GM21717 (cell line): ENCODE results near the gene MFSD6.
"Not testable (repeated sequence)": the region's sequence is repeated elsewhere in the genome, so short reads cannot be mapped to it uniquely, and the experiment has no call there.

ENCODE experiments used
- ATAC-seq: cut with Tn5 transposase; IDR thresholded peaks from one replicate; pipeline ENCODE4 v1.9.1; 2021; ENCODE audit warnings: mild to moderate bottlenecking, moderate library complexity; ENCODE audit not compliant: unreplicated experiment

Gene MFSD6

DNA sequence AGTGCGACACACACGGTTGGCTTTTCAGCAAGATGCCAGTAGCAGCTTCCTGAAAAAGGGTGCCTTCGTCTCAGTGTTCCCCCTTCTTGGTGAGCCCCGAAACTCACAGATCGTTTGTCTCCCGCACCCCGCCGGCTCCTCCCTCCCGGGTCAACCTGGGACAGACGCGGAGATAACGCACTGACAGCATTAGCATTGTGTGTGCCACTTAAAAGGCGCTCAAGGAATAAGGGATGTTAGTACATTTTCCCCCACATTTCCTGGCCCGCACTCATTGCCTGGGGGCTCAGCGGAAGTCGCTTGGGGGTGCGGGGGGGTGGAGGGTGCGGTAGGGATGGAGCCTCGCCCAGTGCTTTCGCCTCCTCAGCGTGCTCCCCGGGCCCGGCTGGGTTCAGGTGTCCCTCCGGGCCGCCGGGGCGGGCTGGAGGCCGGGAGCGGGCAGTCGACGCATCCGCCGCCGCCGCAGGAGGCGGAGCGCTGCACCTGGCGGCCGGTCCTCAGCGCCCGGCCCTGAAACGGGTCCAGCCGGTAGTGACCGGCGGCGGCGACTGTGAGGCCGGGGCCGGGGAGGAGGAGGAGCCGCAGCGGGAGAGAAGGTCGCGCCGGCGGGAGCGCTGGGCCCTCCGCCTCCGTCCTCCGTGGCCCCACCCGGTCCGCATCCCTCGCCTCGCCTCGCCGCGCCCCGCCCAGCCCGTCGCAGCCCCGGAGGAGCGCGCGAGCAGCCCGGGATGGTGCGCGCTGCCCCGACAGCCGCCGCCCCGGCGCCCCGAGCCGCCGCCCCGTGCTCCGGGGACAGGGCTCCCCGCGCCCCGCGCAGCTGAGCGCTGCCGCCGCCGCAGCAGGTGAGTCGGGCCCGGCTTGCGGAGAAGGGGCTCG, at the start of gene MFSD6:
TSS of gene MFSD6 (plus strand) at position 694 of the 876 bp plus-strand sequence. CDS start 27,675 bp downstream, outside the sequence.
- ATAC-seq = peak; percentile 57

DNA sequence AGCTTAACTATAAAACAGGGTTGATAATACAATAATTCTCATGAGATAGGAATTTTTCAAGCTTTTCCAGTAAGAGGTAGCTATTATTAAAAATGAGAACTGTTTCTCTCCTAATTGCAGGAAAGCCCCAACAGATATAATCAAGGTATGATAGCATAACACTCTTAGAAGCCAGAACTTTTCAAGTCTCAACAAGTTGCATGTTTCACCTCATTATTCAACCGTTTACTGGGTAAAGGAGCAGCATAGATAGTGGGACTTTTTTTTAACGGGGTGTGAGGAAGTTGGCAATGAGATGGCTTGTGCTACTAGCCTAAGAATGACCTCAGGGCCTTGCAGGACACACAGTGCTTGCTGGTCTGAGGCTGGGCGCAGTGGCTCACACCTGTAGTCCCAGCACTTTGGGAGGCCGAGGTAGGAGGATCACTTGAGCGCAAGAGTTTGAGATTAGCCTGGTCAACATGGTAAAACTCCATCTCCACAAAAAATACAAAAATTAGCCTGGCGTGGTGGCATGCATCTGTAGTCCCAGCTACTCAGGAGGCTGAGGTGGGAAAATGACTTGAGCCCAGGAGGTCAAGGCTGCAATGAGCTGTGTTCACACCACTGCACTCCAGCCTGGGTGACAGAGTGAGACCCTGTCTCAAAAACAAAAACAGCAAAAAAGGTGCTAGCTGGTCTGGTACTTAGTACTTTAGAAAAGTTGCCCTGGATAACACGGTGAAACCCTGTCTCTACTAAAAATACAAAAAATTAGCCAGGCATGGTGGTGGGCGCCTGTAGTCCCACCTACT, 49.3 kb upstream of the MFSD6 start:
- not testable (repeated sequence) for ATAC-seq

DNA sequence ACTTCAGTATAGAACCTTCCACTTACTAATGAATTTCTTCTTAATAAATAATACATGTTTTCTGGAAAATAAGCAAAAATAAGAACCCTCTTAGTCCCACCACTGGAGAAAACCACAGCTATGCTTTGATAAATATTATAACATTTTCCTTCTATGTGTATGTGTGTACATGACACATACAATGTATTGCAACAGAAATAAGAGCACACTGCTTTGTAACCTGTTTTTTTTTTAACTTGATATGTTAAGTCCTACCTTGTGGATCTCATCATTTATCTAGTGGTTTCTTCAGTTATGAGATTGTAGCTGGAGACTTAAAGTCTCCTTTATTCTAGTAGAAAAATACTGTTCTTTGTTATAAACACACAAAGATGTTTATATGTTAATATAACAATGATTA, 47.6 kb upstream of the MFSD6 start:
- ATAC-seq = no peak

DNA sequence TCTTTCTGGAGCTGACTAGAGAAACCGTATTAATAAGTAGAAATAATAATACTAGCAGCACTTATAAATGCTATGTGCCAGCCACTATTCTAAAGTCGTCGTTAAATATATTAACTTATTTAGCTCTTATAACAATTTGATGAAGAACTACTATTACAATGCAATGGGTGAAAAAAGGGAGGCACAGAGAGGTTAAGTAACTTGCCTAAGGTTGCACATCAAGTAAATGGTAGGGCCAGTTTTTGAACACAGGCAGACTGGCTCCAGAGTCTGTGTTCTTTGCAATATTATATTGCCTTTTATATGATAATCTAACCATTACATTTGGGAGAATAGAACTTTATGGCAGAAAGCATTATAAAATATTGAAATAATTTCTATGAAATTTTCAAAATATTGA, 47.2 kb upstream of the MFSD6 start:
- ATAC-seq = no peak

DNA sequence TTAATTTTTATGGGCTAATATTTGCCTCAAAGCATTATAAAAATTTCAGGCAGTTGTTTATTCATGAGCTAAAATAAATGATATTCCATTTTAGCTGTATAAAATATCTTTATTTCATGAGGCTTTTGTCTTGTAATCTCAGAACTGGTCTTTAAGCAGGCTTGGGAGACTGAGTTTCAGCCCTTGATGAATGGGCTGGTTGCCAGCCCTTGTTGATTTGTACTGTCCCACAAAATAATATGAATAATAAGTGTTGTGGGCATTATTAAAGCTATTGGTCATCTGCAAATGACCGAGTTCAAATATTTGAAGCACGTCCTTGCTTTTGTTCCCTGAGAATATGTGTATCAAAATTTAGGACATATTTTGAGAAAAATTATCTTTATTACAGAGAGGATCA, 46.6 kb upstream of the MFSD6 start:
- no peak for ATAC-seq

DNA sequence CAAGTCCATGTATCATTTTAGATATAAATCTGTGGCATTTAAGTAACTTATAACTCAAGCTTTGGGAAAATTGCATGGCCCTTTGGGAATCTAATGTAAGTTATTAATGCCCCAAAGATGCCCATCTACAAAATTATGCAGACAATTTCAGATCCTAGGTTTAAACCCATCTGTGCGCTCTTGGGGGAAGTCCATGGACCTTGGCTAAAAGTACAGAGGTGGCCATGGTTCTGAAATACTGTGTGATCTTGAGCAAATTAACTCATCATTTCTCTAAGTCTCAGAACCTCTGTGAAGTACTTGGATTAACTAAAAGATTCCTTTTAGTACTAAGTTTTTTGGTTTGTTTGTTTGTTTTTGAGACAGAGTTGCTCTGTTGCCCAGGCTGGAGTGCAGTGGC, 45.3 kb upstream of the MFSD6 start:
- ATAC-seq = no peak

DNA sequence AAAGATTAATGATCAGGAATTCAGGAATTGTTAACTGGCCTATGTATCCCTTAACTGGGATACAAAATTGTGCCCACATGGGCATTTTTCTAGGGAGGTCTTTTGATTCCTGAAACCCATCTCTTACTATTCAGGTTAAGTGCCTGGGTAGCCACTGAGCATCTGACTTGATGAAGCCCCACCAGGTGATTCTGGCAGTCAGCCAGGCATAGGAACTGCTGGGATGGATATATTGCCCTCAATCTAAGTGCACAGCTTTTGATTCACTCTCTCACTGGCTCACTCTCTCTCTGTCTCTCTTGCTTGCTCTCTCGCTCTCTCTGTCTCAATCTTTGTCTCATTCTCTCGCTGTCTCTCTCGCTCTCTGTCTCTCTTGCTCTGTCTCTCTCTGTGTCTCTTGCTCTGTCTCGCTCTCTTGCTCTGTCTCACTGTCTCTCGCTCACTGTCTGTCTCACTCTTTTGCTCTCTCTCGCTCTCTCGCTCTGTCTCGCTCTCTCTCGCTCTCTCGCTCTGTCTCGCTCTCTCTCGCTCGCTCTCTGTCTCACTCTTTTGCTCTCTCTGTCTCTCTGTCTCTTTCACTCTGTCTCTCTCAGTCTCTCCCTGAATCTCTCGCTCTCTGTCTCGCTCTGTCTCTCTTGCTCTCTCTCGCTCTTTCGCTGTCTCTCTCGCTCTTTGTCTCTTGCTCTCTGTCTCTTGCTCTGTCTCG, 42.5 kb upstream of the MFSD6 start:
- ATAC-seq = no peak

DNA sequence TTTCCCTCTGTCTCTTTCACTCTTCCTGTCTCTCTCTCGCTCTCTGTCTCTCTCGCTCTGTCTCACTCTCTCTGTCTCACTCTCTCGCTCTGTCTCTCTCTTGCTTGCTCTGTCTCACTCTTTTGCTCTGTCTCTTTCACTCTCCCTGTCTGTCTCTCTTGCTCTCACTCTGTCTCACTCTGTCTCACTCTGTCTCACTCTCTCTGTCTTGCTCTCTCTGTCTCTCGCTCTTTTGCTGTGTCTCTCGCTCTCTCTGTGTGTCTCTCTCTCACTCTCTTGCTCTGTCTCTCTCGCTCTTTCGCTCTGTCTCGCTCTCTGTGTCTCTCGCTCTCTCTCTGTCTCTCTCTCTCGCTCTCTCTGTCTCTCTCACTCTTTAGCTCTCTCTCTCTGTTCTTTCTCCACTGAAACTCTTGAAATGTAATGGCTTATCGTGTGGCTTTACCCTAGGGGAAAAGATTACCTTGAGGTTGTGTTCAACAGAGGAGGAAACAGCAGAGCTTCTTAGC, 41.9 kb upstream of the MFSD6 start:
- ATAC-seq = no peak

DNA sequence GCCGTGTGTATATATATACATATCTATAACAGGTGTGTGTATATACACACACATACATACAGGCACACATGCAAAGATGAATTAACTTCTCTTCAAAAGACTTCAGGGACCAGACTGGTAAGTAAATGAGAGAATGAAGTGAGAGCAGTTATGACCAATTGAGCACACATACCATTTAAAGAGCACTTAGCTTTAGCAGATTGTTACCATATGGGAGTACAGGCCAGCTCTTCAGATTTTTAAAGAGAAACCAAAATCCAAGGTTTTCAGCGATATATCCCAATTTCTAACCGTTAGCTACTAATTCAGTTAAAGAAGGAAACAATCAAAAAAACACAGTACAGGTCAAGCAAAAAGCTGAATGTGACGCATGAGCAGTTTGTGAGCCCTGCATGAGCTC, 41.1 kb upstream of the MFSD6 start:
- ATAC-seq = no peak

DNA sequence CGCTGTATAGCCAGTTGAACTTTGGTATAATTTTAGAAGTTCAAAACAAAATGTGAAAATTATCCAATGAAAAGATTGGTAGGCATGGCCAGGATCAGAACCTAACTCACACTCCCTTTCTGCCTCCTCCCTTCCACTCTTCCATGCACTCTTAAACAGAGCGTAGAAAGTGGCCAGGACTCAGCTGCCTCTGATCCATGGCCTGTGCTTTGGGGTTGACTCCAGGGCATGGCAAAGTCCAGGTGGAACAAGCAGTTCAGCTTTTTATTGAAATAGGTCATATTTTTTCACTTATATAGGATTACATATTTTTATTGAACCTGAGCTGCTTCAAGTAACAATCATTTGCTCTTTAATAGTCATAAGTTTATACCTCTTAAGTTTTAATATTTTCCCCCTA, 38.5 kb upstream of the MFSD6 start:
- no peak for ATAC-seq

DNA sequence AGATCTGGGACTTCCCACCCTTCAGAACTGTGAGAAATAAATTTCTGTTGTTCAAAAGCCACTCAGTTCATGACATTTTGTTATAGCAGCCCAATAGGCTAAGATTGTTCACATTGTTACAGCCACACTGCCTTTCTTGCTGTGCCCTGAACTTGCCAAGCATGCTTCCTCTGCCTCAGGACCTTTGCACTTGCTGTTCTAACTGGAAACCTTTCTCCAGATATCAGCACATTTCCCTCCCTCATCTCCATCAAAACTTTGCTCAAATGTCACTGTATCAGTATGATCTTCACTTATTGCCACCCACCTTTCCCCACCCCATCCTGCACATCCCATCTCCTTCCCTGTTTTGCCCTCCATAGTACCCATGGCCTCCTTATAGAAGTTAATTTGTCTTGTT, 32.1 kb upstream of the MFSD6 start:
- no peak for ATAC-seq

DNA sequence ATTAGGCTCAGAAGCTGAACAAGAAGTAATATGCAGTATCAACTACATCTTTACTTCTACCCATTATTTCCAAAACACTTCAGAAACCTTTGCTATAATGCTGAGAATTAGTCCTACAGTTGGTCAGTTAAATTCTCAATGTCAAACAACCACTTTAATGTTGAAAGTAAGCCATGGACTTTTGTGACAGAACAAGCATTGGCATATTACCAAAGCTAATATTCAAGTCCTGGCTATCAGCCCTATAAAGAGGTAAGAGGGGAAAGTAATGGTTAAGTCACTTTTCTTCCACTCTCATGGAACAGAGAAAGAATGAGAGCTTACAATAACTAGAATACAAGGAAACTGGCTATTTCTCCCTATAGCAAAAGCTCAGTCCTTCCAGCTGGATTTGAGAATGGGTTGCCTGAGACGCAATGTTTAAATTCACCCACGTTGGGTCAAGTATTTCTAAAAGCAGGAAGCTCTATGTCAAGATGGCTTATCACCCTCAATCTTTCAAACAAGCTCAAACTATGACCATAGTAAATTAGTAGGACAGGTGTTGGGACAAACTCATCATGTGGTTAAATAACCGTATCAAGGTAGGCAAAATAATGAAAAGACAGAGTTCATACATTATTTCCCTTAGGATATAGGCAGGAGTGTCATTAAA, 31.4 kb upstream of the MFSD6 start:
- ATAC-seq = no peak

DNA sequence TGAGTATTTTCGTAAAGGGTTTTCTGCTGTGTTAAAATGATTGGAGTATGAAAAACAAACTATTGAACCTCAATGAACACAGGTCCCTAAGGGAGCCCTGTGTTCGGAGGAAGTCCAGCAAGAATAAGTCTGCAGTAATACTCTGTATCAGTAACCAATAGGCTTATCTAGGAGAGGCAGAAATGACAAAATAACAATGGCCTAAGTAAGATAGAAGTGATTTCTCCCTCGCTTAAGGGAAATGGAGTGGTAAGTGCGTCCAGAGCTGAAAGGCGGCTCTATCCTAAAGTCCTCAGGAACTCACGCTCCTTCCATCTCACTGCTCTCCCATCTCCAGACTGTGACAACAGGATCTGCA, 29.3 kb upstream of the MFSD6 start:
- no peak for ATAC-seq

DNA sequence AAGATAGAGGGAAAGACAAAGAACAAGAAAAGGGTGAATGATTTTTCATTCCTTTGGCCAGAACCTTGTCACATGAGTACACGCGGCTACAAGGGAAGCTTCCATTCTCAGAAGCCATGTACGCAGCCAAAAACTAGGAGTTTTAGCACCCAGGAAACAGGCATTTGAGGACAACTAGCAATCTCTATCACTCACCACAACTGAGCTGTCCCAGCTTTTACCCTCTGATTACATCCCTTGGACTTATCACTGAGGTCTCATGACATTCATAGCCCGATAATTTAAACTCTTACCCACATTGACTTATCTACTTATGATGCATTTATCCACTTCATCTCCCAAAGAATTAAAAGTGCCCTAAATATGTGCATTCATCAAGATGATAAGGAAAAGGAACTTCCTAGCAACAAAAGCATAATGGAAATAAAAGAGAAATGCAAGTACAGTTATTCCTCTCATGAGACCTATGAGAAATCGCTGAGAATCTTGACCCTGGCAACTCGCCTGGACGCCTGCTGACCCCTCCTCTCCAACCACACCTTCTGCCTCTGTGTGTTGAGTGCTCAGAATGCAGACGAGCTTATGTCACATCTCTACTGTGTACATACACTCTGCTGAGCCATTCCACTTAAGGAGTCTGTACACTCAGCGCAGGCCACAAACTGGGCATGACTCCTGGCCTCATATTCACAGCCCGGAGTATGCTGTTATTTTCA, 28.7 kb upstream of the MFSD6 start:
- no peak for ATAC-seq

DNA sequence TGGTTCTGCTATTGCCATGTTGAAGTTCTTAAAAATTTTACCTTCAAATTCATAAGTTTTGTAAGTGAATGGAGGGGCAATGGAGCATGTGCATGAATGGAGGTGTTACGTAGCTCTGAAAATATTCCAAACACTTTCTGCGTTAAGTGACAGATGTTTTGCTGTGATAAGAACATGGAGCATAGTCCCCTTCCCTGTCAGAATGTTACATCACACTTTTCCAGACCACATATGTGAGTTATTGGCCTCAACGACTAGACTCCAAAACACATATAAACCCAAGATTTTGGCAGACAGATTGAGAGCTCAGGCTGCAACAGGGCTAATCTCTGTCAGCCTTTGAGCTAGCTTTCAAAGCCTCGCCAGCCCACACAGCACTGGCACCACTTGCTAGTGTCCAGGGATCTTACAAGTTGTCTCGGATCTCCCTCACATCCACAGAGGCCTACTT, 27.2 kb upstream of the MFSD6 start:
- no peak for ATAC-seq

DNA sequence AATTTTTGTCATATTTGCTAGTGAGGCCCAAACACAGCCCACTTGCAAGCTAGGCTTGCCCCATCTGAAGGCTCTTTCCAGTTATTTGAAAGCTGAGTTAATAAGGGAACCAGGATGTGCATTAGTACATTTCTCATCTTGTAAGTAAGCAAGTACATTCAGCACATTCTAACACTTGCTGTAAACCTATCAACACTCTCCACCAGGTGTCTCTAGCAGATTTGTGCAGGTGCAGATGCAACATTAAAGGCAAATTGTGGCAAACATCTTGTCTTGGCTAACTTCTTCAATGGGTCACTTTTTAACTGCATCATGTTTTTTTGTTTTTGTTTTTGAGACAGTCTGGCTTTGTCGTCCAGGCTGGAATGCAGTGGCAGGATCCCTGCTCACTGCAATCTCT, 25.3 kb upstream of the MFSD6 start:
- ATAC-seq = peak; percentile 79

DNA sequence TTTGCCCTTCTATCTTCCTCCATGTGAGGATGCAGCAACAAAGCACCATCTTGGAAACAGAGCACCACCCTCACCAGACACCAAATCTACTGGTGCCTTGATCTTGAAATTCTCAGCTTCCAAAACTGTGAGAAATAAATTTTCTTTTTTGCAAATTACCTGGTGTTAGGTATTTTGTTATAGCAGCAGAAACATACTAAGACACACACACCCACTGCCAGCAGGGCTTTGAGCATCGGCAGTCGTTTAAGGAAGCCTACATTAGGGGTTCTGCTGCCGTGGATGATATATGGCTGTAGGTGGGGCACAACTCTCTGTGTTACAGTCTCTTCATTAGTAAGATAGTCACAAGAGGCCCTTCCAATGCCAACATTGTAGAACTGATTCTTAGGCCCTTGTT, 20.7 kb upstream of the MFSD6 start:
- no peak for ATAC-seq

DNA sequence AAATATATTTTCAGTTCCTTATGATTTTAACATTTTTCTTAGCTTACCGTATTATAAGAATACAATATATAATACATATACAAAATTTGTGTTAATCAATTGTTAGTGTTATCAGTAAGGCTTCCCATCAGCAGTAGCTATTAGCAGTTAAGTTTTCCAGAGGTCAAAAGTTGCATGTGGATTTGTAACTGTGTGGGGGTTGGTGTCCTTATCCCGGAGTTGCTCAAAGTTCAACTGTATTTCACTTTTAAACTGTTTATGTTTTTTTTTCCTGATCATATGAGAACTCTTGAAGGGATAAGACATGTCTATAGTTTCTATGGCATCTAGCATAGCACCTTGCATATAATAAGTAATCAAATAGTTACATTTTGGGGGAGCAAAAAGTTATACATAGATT, 11.9 kb upstream of the MFSD6 start:
- no peak for ATAC-seq

DNA sequence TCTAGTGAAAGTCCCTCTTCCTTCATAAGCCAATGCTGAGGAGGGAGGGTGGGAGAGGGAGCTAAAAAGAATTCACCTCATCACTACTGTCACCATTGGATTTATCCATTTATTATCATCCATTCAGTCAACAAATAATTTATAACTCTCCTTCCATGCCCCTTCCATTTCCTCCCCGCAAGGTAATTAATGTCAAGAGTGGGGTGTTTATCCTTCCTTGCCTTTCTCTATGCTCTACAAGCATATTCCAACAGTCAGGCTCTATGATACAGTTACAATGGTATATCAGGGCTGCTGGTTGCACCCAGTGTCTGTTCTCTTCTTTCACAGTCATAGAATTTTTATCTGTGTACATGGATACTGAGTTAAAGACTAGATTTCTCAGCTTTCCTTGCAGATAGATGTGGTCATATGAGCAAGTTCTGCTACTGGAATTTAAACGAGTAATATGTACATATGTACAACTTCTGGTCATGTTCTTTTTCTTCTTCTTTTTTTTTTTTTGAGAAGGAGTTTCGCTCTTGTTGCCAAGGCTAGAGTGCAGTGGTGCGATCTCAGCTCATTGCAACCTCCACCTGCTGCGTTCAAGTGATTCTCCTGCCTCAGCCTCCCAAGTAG, 5.1 kb upstream of the MFSD6 start:
- ATAC-seq = no peak

DNA sequence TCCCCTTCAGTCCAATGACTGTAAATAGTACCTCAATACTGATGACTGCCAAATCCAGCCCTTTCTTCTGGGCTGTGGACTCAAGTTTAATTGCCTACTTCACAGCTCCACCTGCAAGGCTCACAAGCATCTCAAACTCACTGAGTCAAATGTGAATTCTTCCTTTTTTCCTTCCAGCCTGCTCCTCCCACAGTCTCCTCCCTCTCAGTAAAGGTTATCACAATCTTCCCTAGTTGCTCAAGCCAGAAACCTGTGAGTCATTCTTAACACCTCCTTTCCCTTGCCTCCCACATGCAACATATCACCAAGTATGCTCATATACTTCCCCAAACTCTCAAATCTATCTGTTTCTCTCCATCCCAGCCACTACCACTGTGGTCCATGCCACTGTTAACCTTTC, 3.7 kb upstream of the MFSD6 start:
- no peak for ATAC-seq
